Measurements from ENCODE around the gene RIBC2. TPM values are rescaled to one million over a fixed set of nuclear protein-coding genes. Genes with fewer than 3 reads are reported as not detected.

The RIBC2 gene
- total and polyA plus RNA-seq, 2 of the 13 experiments (the other 11 are each of a cell fraction or from before 2014, with no cell fraction given): 0.55 TPM; not detected in 1

DNA sequence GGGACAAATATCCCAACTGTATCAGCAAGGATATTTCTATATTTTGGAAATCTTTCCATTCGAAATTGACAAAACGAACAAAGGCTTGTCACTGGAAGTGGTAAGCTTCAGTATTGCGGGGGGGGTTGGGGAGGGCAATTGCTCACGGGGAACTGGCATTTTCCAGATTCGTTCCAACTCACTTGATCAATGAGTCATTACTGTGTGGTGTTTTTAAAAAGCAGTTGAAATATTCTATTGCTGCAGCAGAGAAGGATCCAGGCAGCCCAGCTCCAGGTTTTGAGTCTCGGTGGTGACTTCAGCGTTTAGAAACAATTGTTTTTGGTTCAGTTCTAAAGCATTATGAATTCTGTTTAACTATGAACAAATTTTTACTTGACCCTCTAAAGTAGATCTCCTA, 55.4 kb downstream of the RIBC2 start:
- Histone ChIP-seq H4K20me1 (ENCODE audit: insufficient read depth, low read length) (no peaks in the 10 kb centered on the region), H3K79me2 (ENCODE audit: insufficient read depth, low read length) (no peaks in the 10 kb centered on the region), H3K36me3 (replicated peaks in 1 of 2; ENCODE audit: control insufficient read depth in 1 of 2, insufficient read depth in 2 of 2, low read length in 2 of 2) (no peaks in the 10 kb centered on the region), H3K27me3 (ENCODE audit: control insufficient read depth in 1 of 2, insufficient read depth in 2 of 2, low read length in 2 of 2) (no peaks in the 10 kb centered on the region), H3K4me2 (ENCODE audit: low read depth, low read length) (no peak overlapping the region), H3K4me3 (replicated peaks in 1 of 3; ENCODE audit: insufficient read depth in 1 of 3, low read depth in 2 of 3, low read length in 3 of 3) (no peak overlapping the region), H3K27ac (ENCODE audit: extremely low read length, insufficient read depth, low read length) (no peak overlapping the region), H3K4me1 (ENCODE audit: insufficient read depth, low read length) (peaks cover 18% of the 10 kb centered on the region), H3K9me3 (ENCODE audit: low read length) (no peaks in the 10 kb centered on the region), H3K9ac (ENCODE audit: insufficient read depth, low read depth, low read length) (no peak overlapping the region), H2AFZ (ENCODE audit: low read length) (no peak overlapping the region)
- no peak for TF ChIP-seq MEIS2 (CRISPR knock-in tag; IDR thresholded peaks at IDR 0.05)
- TF ChIP-seq ZNF205 (CRISPR knock-in tag; IDR thresholded peaks at IDR 0.05): no peak
- TF ChIP-seq HOXD1 (CRISPR knock-in tag; IDR thresholded peaks at IDR 0.05): no peak
- TF ChIP-seq HES4 (CRISPR knock-in tag; IDR thresholded peaks at IDR 0.05; ENCODE audit: borderline replicate concordance): no peak
- TF ChIP-seq SMARCE1 (IDR thresholded peaks at IDR 0.05; ENCODE audit: borderline replicate concordance): no peak
- TF ChIP-seq EHMT2 (IDR thresholded peaks at IDR 0.05; ENCODE audit: borderline replicate concordance, low read depth, low read length): no peak
- TF ChIP-seq ZNF569 (CRISPR knock-in tag; IDR thresholded peaks at IDR 0.05; ENCODE audit: borderline replicate concordance): no peak
- CTCF ChIA-PET (ENCODE audit: low intra/inter-chr PET ratio, low total read pairs): no interaction called here
- in situ Hi-C loops (cut with HindIII; ENCODE audit: extremely low pct_ligation_motif_present, low pct_unique_long_range_greater_than_20kb) (no loop called here), intact Hi-C loops (cut with micrococcal nuclease; ENCODE audit: unreplicated experiment) (no loop called here)
- ATAC-seq (no peak), DNase-seq (ENCODE audit: low spot score) (no peak), FAIRE-seq (no peak)
- no TSS peak for BruUV-seq (replicated peaks)
- POLR2A ChIA-PET: no interaction called here
- 82% methylated on average over 7 of the region's 7 CpGs for WGBS (ENCODE audit: low lambda C conversion rate)

DNA sequence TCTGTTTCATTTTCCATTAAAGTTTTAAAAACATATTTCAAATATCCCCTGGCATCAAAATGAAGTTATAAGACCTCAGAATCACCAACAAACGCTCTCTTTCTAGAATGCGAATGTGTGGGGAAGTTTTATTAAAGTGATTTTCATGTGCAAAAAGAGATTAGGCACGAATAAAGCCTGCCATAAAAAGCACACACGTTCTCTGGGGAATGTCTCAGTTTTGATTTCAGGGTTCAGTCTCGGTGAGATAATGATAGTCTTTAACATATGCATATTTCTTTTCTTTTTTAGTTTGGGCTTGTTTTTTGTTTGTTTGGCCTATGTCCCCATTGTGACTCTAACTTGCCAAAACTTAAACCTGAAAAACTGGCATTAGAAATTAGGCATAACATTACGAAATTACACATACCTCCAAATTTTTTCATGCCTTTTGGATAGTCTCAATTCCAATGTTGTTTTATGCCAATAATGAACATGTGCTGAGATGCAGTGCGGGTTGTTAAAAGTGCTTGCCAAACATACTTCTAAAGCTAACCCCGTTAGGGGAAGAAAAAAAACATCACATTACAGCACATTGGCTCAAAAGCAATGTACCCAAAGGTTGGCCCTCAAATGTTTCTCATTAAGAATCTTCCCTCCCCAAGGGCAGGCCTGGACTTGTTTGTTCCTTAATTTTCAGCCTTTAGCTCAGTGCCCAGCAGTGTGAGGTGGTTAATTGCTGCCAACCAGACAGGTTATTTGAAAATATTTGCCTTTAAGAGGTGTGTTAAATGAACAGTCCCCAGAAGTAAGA, 56.0 kb downstream of the RIBC2 start:
- WGBS (ENCODE audit: low lambda C conversion rate): 70% methylated on average over 8 of the region's 8 CpGs
- H3K9ac ChIP-seq (ENCODE audit: insufficient read depth, low read depth, low read length): no peak overlapping the region
- H2AFZ ChIP-seq (ENCODE audit: low read length): peak overlapping the region; percentile 72
- intact Hi-C loops (cut with micrococcal nuclease; ENCODE audit: unreplicated experiment) (no loop called here), in situ Hi-C loops (cut with HindIII; ENCODE audit: extremely low pct_ligation_motif_present, low pct_unique_long_range_greater_than_20kb) (no loop called here)
- H3K79me2 ChIP-seq (ENCODE audit: insufficient read depth, low read length): no peaks in the 10 kb centered on the region
- CTCF ChIA-PET (ENCODE audit: low intra/inter-chr PET ratio, low total read pairs): no interaction called here
- FAIRE-seq: no peak
- TF ChIP-seq RFXAP (CRISPR knock-in tag; IDR thresholded peaks at IDR 0.05; ENCODE audit: borderline replicate concordance) (no peak), SUZ12 (IDR thresholded peaks at IDR 0.05; ENCODE audit: low read depth, low read length) (no peak), MBD4 (IDR thresholded peaks at IDR 0.05; ENCODE audit: borderline replicate concordance, low read length) (no peak), SOX6 (IDR thresholded peaks at IDR 0.05) (no peak), SOX6 (CRISPR knock-in tag; IDR thresholded peaks at IDR 0.05) (no peak), ZBTB3 (CRISPR knock-in tag; IDR thresholded peaks at IDR 0.05; ENCODE audit: borderline replicate concordance, low read depth) (no peak), NR1H2 (CRISPR knock-in tag; IDR thresholded peaks at IDR 0.05; ENCODE audit: borderline replicate concordance, low read depth) (no peak), ZNF839 (CRISPR knock-in tag; IDR thresholded peaks at IDR 0.05; ENCODE audit: borderline replicate concordance) (no peak), SP1 (IDR thresholded peaks at IDR 0.05) (no peak), SP1 (CRISPR knock-in tag; IDR thresholded peaks at IDR 0.05) (no peak), ZNF83 (CRISPR knock-in tag; IDR thresholded peaks at IDR 0.05; ENCODE audit: borderline replicate concordance) (no peak), ZMYM4 (CRISPR knock-in tag; IDR thresholded peaks at IDR 0.05) (no peak), HDAC1 (CRISPR knock-in tag; IDR thresholded peaks at IDR 0.05) (no peak)
- TF ChIP-seq, protein P1, sequence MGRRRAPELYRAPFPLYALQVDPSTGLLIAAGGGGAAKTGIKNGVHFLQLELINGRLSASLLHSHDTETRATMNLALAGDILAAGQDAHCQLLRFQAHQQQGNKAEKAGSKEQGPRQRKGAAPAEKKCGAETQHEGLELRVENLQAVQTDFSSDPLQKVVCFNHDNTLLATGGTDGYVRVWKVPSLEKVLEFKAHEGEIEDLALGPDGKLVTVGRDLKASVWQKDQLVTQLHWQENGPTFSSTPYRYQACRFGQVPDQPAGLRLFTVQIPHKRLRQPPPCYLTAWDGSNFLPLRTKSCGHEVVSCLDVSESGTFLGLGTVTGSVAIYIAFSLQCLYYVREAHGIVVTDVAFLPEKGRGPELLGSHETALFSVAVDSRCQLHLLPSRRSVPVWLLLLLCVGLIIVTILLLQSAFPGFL (CRISPR knock-in tag; IDR thresholded peaks at IDR 0.05): no peak
- H4K20me1 ChIP-seq (ENCODE audit: insufficient read depth, low read length): no peaks in the 10 kb centered on the region
- BruUV-seq (replicated peaks): no TSS peak
- peaks cover 24% of the 10 kb centered on the region for H3K4me1 ChIP-seq (ENCODE audit: insufficient read depth, low read length)
- H3K9me3 ChIP-seq (ENCODE audit: low read length): no peaks in the 10 kb centered on the region
- no peak for DNase-seq (ENCODE audit: low spot score)
- no peak overlapping the region for H3K4me2 ChIP-seq (ENCODE audit: low read depth, low read length)
- H3K27me3 ChIP-seq (ENCODE audit: control insufficient read depth in 1 of 2, insufficient read depth in 2 of 2, low read length in 2 of 2): no peaks in the 10 kb centered on the region
- no peak for ATAC-seq
- POLR2A ChIA-PET: no interaction called here
- H3K36me3 ChIP-seq (replicated peaks in 1 of 2; ENCODE audit: control insufficient read depth in 1 of 2, insufficient read depth in 2 of 2, low read length in 2 of 2): no peaks in the 10 kb centered on the region
- H3K27ac ChIP-seq (ENCODE audit: extremely low read length, insufficient read depth, low read length): no peak overlapping the region
- H3K4me3 ChIP-seq (replicated peaks in 1 of 3; ENCODE audit: insufficient read depth in 1 of 3, low read depth in 2 of 3, low read length in 3 of 3): no peak overlapping the region

All from HepG2 (cell line).